ENCODE results near the gene IPO7. TPM values are rescaled to one million over a fixed set of nuclear protein-coding genes. Genes with fewer than 3 reads are reported as not detected.

IPO7 gene
- total and polyA plus RNA-seq, 2 of the 13 experiments (the other 11 are each of a cell fraction or from before 2014, with no cell fraction given): 59.4 to 98.4 TPM

DNA sequence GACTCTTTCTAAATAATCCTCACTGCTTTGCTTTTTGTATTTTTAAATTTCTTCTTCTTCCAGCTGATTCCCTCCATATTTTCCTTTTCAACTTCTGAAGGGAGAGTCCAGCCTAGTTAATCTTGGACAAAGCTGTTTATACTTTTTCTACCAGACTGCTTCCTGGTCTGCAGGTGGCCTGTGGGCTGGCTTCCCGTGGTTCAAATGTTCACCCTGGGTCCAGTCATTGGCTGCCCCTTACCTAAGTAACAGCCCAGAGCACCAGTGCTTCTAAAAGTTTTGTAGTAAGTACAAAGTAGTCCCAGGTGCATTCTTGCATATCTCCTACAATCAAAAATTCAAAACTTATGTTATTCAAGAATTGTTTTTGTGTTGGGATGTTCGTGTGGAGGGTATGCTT is 95.4 kb downstream of the IPO7 start:
- intact Hi-C loops (cut with micrococcal nuclease; ENCODE audit: unreplicated experiment) (no loop called here), in situ Hi-C loops (cut with HindIII; ENCODE audit: extremely low pct_ligation_motif_present, low pct_unique_long_range_greater_than_20kb) (loop anchor here (25.0 kb wide), 1 partner anchor 318 kb away; no protein-coding TSS in a partner anchor)
- no peak overlapping the region for H3K4me2 ChIP-seq (ENCODE audit: low read depth, low read length)
- no peak overlapping the region for H3K4me3 ChIP-seq (replicated peaks in 1 of 3; ENCODE audit: insufficient read depth in 1 of 3, low read depth in 2 of 3, low read length in 3 of 3)
- no peaks in the 10 kb centered on the region for H3K79me2 ChIP-seq (ENCODE audit: insufficient read depth, low read length)
- no peak overlapping the region for H2AFZ ChIP-seq (ENCODE audit: low read length)
- no peak for ATAC-seq
- H4K20me1 ChIP-seq (ENCODE audit: insufficient read depth, low read length): no peaks in the 10 kb centered on the region
- H3K27me3 ChIP-seq (ENCODE audit: control insufficient read depth in 1 of 2, insufficient read depth in 2 of 2, low read length in 2 of 2): no peaks in the 10 kb centered on the region
- H3K4me1 ChIP-seq (ENCODE audit: insufficient read depth, low read length): no peaks in the 10 kb centered on the region
- BruUV-seq (replicated peaks): TSS peak; percentile 35
- peaks cover 11 to 36% of the 10 kb centered on the region in 2 experiments for H3K36me3 ChIP-seq (replicated peaks in 1 of 2; ENCODE audit: control insufficient read depth in 1 of 2, insufficient read depth in 2 of 2, low read length in 2 of 2)
- WGBS (ENCODE audit: low lambda C conversion rate): 85% methylated on average over 2 of the region's 2 CpGs
- CTCF ChIA-PET (ENCODE audit: low intra/inter-chr PET ratio, low total read pairs): no interaction called here
- H3K27ac ChIP-seq (ENCODE audit: extremely low read length, insufficient read depth, low read length): no peak overlapping the region
- DNase-seq (ENCODE audit: low spot score): no peak
- FAIRE-seq: no peak
- H3K9ac ChIP-seq (ENCODE audit: insufficient read depth, low read depth, low read length): no peak overlapping the region
- no peaks in the 10 kb centered on the region for H3K9me3 ChIP-seq (ENCODE audit: low read length)
- POLR2A ChIA-PET: no interaction called here
- no peak for TF ChIP-seq KMT2A (CRISPR knock-in tag; IDR thresholded peaks at IDR 0.05)
- TF ChIP-seq NKX3-1 (CRISPR knock-in tag; IDR thresholded peaks at IDR 0.05): no peak
- TF ChIP-seq, protein P1, sequence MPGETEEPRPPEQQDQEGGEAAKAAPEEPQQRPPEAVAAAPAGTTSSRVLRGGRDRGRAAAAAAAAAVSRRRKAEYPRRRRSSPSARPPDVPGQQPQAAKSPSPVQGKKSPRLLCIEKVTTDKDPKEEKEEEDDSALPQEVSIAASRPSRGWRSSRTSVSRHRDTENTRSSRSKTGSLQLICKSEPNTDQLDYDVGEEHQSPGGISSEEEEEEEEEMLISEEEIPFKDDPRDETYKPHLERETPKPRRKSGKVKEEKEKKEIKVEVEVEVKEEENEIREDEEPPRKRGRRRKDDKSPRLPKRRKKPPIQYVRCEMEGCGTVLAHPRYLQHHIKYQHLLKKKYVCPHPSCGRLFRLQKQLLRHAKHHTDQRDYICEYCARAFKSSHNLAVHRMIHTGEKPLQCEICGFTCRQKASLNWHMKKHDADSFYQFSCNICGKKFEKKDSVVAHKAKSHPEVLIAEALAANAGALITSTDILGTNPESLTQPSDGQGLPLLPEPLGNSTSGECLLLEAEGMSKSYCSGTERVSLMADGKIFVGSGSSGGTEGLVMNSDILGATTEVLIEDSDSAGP (CRISPR knock-in tag; IDR thresholded peaks at IDR 0.05; ENCODE audit: borderline replicate concordance): no peak
- TF ChIP-seq ZNF616 (CRISPR knock-in tag; IDR thresholded peaks at IDR 0.05; ENCODE audit: low read depth): no peak
- TF ChIP-seq ZMYM2 (CRISPR knock-in tag; IDR thresholded peaks at IDR 0.05): no peak
- no peak for TF ChIP-seq ZFP62 (CRISPR knock-in tag; IDR thresholded peaks at IDR 0.05)
- no peak for TF ChIP-seq ZNF781 (CRISPR knock-in tag; IDR thresholded peaks at IDR 0.05; ENCODE audit: borderline replicate concordance, not compliant biosample characterization)
- no peak for TF ChIP-seq ZNF687 (CRISPR knock-in tag; IDR thresholded peaks at IDR 0.05)
- TF ChIP-seq, protein P2, sequence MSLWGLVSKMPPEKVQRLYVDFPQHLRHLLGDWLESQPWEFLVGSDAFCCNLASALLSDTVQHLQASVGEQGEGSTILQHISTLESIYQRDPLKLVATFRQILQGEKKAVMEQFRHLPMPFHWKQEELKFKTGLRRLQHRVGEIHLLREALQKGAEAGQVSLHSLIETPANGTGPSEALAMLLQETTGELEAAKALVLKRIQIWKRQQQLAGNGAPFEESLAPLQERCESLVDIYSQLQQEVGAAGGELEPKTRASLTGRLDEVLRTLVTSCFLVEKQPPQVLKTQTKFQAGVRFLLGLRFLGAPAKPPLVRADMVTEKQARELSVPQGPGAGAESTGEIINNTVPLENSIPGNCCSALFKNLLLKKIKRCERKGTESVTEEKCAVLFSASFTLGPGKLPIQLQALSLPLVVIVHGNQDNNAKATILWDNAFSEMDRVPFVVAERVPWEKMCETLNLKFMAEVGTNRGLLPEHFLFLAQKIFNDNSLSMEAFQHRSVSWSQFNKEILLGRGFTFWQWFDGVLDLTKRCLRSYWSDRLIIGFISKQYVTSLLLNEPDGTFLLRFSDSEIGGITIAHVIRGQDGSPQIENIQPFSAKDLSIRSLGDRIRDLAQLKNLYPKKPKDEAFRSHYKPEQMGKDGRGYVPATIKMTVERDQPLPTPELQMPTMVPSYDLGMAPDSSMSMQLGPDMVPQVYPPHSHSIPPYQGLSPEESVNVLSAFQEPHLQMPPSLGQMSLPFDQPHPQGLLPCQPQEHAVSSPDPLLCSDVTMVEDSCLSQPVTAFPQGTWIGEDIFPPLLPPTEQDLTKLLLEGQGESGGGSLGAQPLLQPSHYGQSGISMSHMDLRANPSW (CRISPR knock-in tag; IDR thresholded peaks at IDR 0.05; ENCODE audit: borderline replicate concordance): no peak
- TF ChIP-seq FOXC1 (CRISPR knock-in tag; IDR thresholded peaks at IDR 0.05; ENCODE audit: borderline replicate concordance): no peak
- no peak for TF ChIP-seq GTF3A (CRISPR knock-in tag; conservative IDR thresholded peaks at IDR 0.05)
- no peak for TF ChIP-seq TFE3 (CRISPR knock-in tag; IDR thresholded peaks at IDR 0.05)
- no peak for TF ChIP-seq ARNTL (CRISPR knock-in tag; IDR thresholded peaks at IDR 0.05)
- TF ChIP-seq, protein P3, sequence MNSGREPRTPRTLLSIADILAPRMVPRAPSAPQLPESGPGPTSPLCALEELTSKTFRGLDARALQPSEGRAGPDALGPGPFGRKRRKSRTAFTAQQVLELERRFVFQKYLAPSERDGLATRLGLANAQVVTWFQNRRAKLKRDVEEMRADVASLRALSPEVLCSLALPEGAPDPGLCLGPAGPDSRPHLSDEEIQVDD (CRISPR knock-in tag; IDR thresholded peaks at IDR 0.05; ENCODE audit: borderline replicate concordance): no peak

Data from HepG2 (cell line).